Measurements from ENCODE around the gene FUCA1.

The FUCA1 gene

DNA sequence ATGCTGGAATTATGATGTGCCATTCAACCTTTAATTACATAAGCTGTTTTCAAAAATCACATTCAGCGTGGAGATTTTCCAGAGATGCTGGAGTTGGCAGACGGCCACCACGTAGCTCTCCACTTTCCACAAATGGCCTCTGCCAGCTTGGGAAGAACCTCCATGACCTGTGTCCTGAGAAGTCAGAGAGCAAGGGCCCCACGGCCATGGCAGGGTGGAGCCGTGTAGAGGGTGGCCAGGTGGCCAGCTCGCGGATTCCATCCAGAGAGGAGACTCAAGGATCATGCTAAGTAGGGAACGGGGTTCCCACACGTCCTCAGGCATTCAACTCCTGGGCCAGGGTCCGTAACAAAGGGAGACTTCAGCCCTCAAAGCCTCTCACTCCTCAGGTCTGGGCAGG lies 66.2 kb downstream of the FUCA1 start:
- no peak for DNase-seq (ENCODE audit: low read depth in 2 of 2)

DNA sequence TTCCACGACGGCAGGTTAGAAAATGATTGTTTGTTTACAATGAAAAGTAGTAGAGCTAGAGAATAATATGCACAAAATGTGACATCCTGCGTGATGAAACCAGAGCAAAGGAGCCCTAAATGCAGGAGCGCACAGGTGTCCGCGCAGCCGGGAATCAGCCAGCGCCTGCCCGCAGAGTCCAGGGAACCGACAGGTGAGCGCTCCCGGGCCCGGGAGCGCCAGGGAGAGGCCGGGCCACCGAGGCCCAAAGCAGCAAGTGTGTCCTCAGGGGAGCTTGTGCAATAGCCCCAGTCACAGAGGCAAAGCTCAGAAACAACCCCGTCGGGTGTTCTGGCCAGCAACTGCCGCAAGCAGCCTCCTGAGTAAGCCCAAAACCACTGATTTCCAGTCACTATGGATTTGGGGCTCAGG lies 66.7 kb downstream of the FUCA1 start:
- no peak for DNase-seq (ENCODE audit: low read depth in 2 of 2)

GRCh38 chr1:23800400-23801337 lies 67.4 kb downstream of the FUCA1 start, which contains the start of gene GALE:
GALE (minus strand) TSS chr1:23800754; CDS start chr1:23799007, 1,747 bp downstream.
- DNase-seq (ENCODE audit: low read depth in 2 of 2): peak; percentile 97

- peak in 1 of 2 donors; percentile 54 for DNase-seq (ENCODE audit: low read depth in 2 of 2)
These were observed 68.3 kb downstream of the FUCA1 start for GRCh38 chr1:23799570-23800399.

- no peak for DNase-seq (ENCODE audit: low read depth in 2 of 2)
These were observed 68.9 kb downstream of the FUCA1 start for GRCh38 chr1:23799255-23799569.

GRCh38 chr1:23798662-23799142 lies 69.4 kb downstream of the FUCA1 start:
- no peak for DNase-seq (ENCODE audit: low read depth in 2 of 2)

DNA sequence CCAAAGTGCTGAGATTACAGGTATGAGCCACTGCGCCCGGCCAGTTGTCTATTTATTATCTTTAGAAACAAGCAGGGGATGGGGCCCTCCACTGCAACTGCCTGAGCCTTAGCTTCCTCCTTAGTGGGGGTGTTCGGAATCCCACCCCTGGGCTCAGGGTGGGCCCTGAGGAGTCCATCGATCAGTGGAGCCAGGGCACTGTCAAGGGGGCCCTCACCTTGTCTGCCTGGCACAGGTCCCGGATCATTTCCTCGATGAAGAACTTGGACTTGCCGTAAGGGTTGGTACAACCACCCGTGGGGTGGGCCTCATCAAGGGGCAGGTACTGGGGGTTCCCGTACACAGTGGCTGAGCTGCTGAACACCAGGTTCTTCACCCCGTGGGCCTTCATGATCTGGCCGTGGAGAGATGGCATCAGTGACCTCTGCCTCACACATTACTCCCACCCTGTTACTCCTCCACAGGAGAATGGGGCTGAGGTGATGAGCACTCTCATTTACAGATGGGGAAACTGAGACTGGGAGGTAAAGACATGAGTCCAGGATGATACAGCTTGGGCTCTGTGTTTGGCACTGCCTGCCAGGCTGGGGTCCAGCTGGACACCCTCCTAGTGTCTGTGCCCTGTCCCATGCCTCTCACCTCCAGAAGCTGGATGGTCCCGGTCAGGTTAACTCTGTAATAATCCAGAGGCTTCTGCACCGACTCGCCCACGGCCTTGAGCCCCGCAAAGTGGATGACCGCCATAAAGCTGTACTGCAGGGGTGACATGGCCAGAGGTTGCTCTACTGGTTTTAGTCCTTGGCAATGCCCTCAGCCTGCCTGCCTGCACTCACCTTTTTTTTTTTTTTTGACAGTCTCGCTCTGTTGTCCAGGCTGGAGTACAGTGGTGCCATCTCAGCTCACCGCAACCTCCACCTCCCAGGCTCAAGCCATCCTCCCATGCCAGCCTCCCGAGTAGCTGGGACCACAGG lies 70.3 kb downstream of the FUCA1 start:
- DNase-seq (ENCODE audit: low read depth in 2 of 2): no peak

DNA sequence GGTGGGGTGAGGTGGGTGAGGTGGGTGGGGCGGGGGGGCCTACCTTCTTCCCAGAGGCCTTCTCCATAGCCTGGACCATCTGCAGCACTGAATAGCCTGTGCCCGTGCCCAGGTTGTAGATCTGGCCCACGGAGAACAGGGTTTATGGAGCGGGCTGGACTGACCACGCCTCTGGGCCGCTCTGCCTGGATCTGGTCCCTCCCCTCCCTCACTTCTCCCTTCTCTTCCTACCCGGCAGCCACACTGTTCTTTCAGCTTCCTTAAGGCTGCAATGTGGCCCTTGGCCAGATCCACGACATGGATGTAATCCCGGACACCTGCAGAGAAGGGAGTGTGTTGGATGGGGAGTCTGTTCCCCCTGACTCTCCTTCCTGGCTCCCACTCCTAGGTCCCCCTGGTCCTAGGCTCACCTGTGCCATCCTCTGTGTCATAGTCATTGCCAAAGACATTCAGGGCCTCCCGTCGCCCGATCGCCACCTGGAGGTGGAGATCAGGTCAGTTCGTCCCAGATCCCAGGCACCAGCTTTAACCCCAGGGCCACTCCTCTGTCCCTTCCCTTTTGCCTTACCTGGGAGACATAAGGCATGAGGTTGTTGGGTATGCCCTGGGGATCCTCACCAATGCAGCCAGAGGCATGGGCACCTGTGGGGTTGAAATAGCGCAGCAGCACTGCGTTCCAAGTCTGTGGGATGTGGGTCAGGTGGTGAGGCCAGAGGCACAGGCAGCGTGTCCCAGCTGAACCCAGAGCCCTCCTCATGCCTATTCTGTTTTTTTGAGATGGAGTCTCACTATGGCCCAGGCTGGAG lies 71.4 kb downstream of the FUCA1 start:
- no peak for DNase-seq (ENCODE audit: low read depth in 2 of 2)

DNA sequence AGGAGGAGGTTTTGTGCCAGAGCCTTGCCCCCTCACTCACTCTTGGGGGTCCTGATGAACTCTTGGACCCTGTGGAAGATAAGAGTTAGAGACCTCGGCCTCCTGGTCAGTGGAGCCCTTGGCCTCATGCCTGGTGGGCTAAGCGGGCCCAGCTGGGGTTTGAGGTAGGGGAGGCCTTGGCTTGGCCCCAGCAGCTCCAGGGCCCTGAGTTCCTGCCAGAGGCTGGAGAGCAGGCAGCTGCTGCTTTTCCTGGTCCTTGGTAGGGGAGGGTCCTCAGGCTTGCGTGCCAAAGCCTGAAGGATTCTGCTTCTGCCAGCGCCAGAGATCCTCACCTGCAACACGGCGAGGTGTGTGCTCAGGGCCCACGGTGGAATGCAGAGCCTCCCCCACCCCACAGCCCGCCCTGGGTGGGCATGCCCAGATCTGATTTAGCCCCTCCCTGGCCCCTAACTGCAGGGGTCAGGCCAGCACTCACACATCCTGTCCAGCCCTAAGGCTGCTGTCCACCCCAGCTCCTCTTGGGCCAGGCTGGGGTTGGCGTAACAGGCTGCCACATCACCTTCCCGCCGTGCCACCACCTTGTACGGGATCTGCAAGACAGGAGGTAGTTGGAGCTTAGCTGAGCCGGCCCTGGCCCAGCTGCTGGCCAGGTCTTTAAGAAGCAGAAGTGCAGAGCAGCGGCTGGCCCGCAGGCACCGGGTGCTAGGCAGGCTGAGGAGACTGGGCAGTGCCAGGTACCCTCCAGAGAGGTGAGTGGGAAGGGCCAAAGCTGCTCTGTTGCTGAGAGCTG lies 72.2 kb downstream of the FUCA1 start:
- DNase-seq (ENCODE audit: low read depth in 2 of 2): no peak
